Breast epithelium (tissue), 3 donors: Measurements from ENCODE around the gene RBM19.

ENCODE experiments used
- CTCF ChIP-seq, 3 donors: fragments of 450-650 bp; IDR thresholded peaks; one replicate each; pipeline ENCODE4 v1.5.1; 2016 to 2017; ENCODE audit warnings: antibody characterized with exemption in 3 of 3, mild to moderate bottlenecking in 3 of 3, moderate library complexity in 3 of 3
- POLR2AphosphoS5 ChIP-seq, 3 donors: sonication (generic); formaldehyde crosslinking; IDR thresholded peaks; one replicate each; pipeline ENCODE4 v1.6.1; 2017; ENCODE audit warnings: antibody characterized with exemption in 3 of 3

- TF ChIP-seq POLR2AphosphoS5 (IDR thresholded peaks at IDR 0.05): no peak
- no peak for TF ChIP-seq CTCF (IDR thresholded peaks at IDR 0.05)
Measured at GRCh38 chr12:113936460-113936859, 29.7 kb downstream of the RBM19 start.
